ENCODE data around the gene VTI1A. TPM values are rescaled to one million over a fixed set of nuclear protein-coding genes. Genes with fewer than 3 reads are reported as not detected.

Gene VTI1A
- polyA plus RNA-seq, 2 of the 4 experiments (the other 2 are of a cell fraction): 17.0 to 25.3 TPM

GRCh38 chr10:112471878-112472487 lies 25.0 kb downstream of the VTI1A start:
- POLR2A ChIA-PET: no interaction called here
- FAIRE-seq: peak; percentile 72

GRCh38 chr10:112475575-112476218 lies 28.7 kb downstream of the VTI1A start:
- ChIA-PET CTCF (interaction anchor here (0.6 to 7.1 kb wide), 27 partner anchors 9 to 1614 kb away, joined by 3 to 69 read pairs (median 3); no protein-coding TSS in a partner anchor), POLR2A (no interaction called here)
- TF ChIP-seq ZSCAN20 (CRISPR knock-in tag; IDR thresholded peaks at IDR 0.05) (no peak), CTCF (IDR thresholded peaks at IDR 0.05) (peak; percentile 81), HES2 (IDR thresholded peaks at IDR 0.05) (no peak), POLR2A (IDR thresholded peaks at IDR 0.05; ENCODE audit: low read length) (no peak), CBX8 (IDR thresholded peaks at IDR 0.05) (no peak), RAD21 (conservative IDR thresholded peaks at IDR 0.05 in 1 of 2, IDR thresholded peaks at IDR 0.05 in 1 of 2) (peak; percentile 85 to 89), SMC3 (IDR thresholded peaks at IDR 0.05) (peak; percentile 79), FOSL2 (IDR thresholded peaks at IDR 0.05) (no peak), FOSL2 (CRISPR knock-in tag; IDR thresholded peaks at IDR 0.05) (no peak)
- DNase-seq (ENCODE audit: low read depth in 1 of 2, low spot score in 1 of 2) (no peak), FAIRE-seq (peak; percentile 18), ATAC-seq (no peak; a peak in 1 of 6 replicates)
- no peak overlapping the region for H3K4me3 ChIP-seq
- H3K4me2 ChIP-seq: peak overlapping the region; percentile 45
- H3K27ac ChIP-seq: no peak overlapping the region
- H3K4me1 ChIP-seq: peaks cover 14% of the 10 kb centered on the region; the same call in 2 of the 3 replicates
- WGBS (ENCODE audit: missing lambda C conversion rate): 62% methylated on average over 3 of the region's 3 CpGs
- H3K9me3 ChIP-seq: no peaks in the 10 kb centered on the region

More at GRCh38 chr10:112471878-112472487, 25.0 kb downstream of the VTI1A start:
- peaks cover 14% of the 10 kb centered on the region; the same call in 2 of the 3 replicates for H3K4me1 ChIP-seq
- DNase-seq (ENCODE audit: low read depth in 1 of 2, low spot score in 1 of 2) (peak; percentile 55 to 71), ATAC-seq (peak; percentile 79 to 85)
- H3K27ac ChIP-seq: peak overlapping the region in 1 of 2 experiments; percentile 42; a peak in 2 of 6 replicates
- CTCF ChIA-PET: interaction anchor here (0.6 to 7.1 kb wide), 48 partner anchors 10 to 1178 kb away, joined by 3 to 69 read pairs (median 4); partner anchors contain the start of gene GPAM
- peak; percentile 61 for TF ChIP-seq SMC3 (IDR thresholded peaks at IDR 0.05)
- TF ChIP-seq CTCF (IDR thresholded peaks at IDR 0.05): peak; percentile 89
- peak; percentile 74 for TF ChIP-seq RAD21 (conservative IDR thresholded peaks at IDR 0.05 in 1 of 2, IDR thresholded peaks at IDR 0.05 in 1 of 2)
- no peak for TF ChIP-seq USF2 (IDR thresholded peaks at IDR 0.05)
- TF ChIP-seq EP300 (IDR thresholded peaks at IDR 0.05): no peak
- H3K4me2 ChIP-seq: 0 out of 3 replicates have a peak overlapping the region, but pooled peaks have one; percentile 28
- H3K4me3 ChIP-seq: no peak overlapping the region
- H3K9me3 ChIP-seq: no peaks in the 10 kb centered on the region
- 7% methylated on average over 4 of the region's 4 CpGs for WGBS (ENCODE audit: missing lambda C conversion rate)

- H3K4me3 ChIP-seq: no peak overlapping the region
- H3K27ac ChIP-seq: no peak overlapping the region
- no peaks in the 10 kb centered on the region for H3K4me1 ChIP-seq
- TF ChIP-seq FOSL2 (IDR thresholded peaks at IDR 0.05) (no peak), FOSL2 (CRISPR knock-in tag; IDR thresholded peaks at IDR 0.05) (no peak), NR3C1 (IDR thresholded peaks at IDR 0.05) (no peak), KDM5A (IDR thresholded peaks at IDR 0.05) (no peak), FOXS1 (CRISPR knock-in tag; IDR thresholded peaks at IDR 0.05) (no peak), HOXB13 (CRISPR knock-in tag; IDR thresholded peaks at IDR 0.05; ENCODE audit: low read depth) (no peak), CBX8 (IDR thresholded peaks at IDR 0.05) (no peak), SMC3 (IDR thresholded peaks at IDR 0.05) (no peak), ESRRA (IDR thresholded peaks at IDR 0.05; ENCODE audit: borderline replicate concordance, low read length) (no peak), HES2 (IDR thresholded peaks at IDR 0.05) (no peak), ELK1 (IDR thresholded peaks at IDR 0.05; ENCODE audit: low read depth, low read length) (no peak), KDM1A (IDR thresholded peaks at IDR 0.05; ENCODE audit: low read depth) (no peak), BCL3 (IDR thresholded peaks at IDR 0.05) (no peak)
- H3K9me3 ChIP-seq: no peaks in the 10 kb centered on the region
- ChIA-PET CTCF (interaction anchor here (0.6 to 2.9 kb wide), 4 partner anchors 9 to 904 kb away, joined by 3 to 13 read pairs (median 4); no protein-coding TSS in a partner anchor), POLR2A (no interaction called here)
- ATAC-seq (no peak), DNase-seq (ENCODE audit: low read depth in 1 of 2, low spot score in 1 of 2) (no peak), FAIRE-seq (no peak)
- WGBS (ENCODE audit: missing lambda C conversion rate): 92% methylated on average over 3 of the region's 3 CpGs
- no peak overlapping the region for H3K4me2 ChIP-seq
Measured at GRCh38 chr10:112481602-112482001, 34.6 kb downstream of the VTI1A start.

All from A549 (cell line).